IPS DF 6.9 (cell line): ENCODE measurements around the gene ZSCAN29.

Experiments
- DNase-seq: peaks from one replicate; pipeline ENCODE4 v3.0.0-alpha.2; 2013; ENCODE audit warnings: low read depth, low spot score
- H3K27ac ChIP-seq: one replicate; pipeline ENCODE4 v1.5.1; 2013; ENCODE audit warnings: low read length, control low read depth
- H3K27me3 ChIP-seq: 2 replicates; pipeline ENCODE4 v1.6.1; 2013; ENCODE audit warnings: mild to moderate bottlenecking, low read length; ENCODE audit not compliant: control insufficient read depth, insufficient read depth
- H3K36me3 ChIP-seq: 2 replicates; pipeline ENCODE4 v1.6.1; 2013; ENCODE audit warnings: low read length; ENCODE audit not compliant: control insufficient read depth, insufficient read depth
- H3K4me1 ChIP-seq: 2 replicates; pipeline ENCODE4 v1.6.1; 2013; ENCODE audit warnings: low read length; ENCODE audit not compliant: control insufficient read depth, insufficient read depth
- H3K4me3 ChIP-seq: 2 replicates; pipeline ENCODE4 v1.5.1; 2013; ENCODE audit warnings: mild to moderate bottlenecking, low read length
- H3K9me3 ChIP-seq: 2 replicates; pipeline ENCODE4 v1.6.1; 2013; ENCODE audit warnings: low read length, inconsistent platforms; ENCODE audit not compliant: control insufficient read depth, insufficient read depth
- WGBS: extraction: QIAGEN DNeasy Blood & Tissue Kit; methylation state at CpG from one replicate; pipeline ENCODE4 v1.1.7; 2013; ENCODE audit warnings: mixed read lengths, missing lambda C conversion rate; ENCODE audit not compliant: insufficient read length, insufficient coverage; 5-methylcytosine and 5-hydroxymethylcytosine counted together

Gene ZSCAN29

DNA sequence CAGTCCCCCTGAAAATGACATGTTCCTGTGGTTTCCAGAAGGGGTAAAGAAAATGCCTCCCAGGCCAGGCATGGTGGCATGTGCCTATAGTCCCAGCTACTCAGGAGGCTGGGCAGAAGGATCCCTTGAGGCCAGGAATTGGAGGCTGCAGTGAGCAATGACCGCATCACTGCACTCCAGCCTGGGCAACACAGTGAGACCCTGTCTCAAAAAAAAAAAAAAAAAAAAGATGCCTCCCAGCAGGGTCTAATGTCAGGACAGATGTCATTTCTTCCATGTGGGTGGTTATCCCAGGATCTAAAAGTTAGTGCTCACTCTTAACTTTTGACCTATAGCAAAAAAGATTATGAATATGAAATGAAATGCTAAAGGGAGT lies 53.9 kb downstream of the ZSCAN29 start:
- no peaks in the 10 kb centered on the region for H3K36me3 ChIP-seq
- no peak overlapping the region for H3K4me3 ChIP-seq
- H3K4me1 ChIP-seq: no peaks in the 10 kb centered on the region; the same call in 1 of the 2 replicates
- H3K27ac ChIP-seq: no peak overlapping the region
- no CpG with 5 or more reads among the region's 1 CpG for WGBS
- DNase-seq: no peak
- H3K9me3 ChIP-seq: no peaks in the 10 kb centered on the region
- H3K27me3 ChIP-seq: no peaks in the 10 kb centered on the region

DNA sequence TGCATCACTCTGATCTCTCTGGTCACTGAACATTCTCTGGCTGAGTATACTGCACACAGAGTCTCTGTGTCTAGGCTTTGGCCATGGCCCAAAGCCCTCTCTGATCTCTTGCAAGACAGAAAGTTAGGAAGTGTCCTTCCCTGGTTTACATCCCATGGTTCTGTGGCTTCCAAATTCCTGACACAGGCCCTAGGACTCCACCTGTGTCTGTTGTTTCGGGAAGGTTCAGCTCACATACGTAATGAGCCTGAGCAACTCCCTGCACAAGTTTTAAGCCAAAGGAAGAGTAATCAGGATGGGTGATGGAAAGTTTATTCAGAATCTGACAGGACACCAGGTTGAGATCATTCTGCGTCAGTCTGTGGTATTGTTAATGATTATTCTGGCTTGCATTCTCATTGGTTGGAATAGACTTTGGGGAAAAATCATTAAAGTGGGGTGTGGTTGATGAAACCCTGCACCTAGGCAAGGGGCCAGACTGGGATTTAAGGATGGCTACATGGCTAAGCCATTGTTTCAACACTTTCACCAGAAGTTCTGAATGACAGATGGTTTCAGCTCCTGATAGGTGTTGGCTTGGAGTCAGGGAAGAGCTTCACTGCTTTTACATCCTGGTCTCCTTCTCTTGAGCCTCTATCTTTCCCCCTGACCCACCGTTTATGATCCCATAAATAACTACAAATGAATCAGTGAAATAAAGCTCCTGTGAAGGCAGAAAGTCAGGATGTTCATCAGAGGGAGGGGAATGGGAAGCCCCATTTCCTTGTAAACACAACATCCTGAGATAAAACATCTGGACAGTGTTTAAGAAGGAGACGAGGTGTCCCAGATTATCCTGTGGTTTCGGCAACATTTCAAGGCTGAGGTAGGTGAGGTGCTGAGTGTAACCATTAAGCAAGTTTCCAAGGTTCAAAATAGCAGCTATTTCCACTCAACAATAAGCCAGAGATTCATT lies 54.5 kb downstream of the ZSCAN29 start:
- no peak for DNase-seq
- H3K27me3 ChIP-seq: no peaks in the 10 kb centered on the region
- no peaks in the 10 kb centered on the region; the same call in 1 of the 2 replicates for H3K4me1 ChIP-seq
- no peak overlapping the region for H3K4me3 ChIP-seq
- no peak overlapping the region for H3K27ac ChIP-seq
- no peaks in the 10 kb centered on the region for H3K9me3 ChIP-seq
- no peaks in the 10 kb centered on the region for H3K36me3 ChIP-seq
- WGBS: no CpG with 5 or more reads among the region's 6 CpGs

DNA sequence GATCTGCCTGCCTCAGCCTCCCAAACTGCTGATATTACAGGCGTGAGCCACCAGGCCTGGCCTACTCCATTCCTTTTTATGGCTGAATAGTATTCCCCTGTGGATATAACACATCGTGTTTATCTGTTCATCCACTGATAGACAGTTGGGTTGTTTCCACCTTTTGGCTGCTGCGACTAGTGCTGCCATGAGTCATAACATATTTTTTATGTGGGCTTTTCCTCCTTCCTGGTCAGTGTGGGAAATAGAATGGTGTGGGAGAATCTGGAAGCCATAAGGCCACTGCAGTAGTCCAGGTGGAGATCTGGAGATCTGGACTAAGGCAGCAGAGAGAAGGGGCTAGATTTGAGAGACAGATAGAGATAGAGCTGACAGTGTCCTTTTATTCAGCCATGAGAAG lies 56.7 kb downstream of the ZSCAN29 start:
- H3K9me3 ChIP-seq: no peaks in the 10 kb centered on the region
- no CpG with 5 or more reads among the region's 3 CpGs for WGBS
- H3K4me1 ChIP-seq: no peaks in the 10 kb centered on the region; the same call in 1 of the 2 replicates
- no peak overlapping the region for H3K27ac ChIP-seq
- H3K27me3 ChIP-seq: no peaks in the 10 kb centered on the region
- H3K4me3 ChIP-seq: no peak overlapping the region
- no peaks in the 10 kb centered on the region for H3K36me3 ChIP-seq
- no peak for DNase-seq

DNA sequence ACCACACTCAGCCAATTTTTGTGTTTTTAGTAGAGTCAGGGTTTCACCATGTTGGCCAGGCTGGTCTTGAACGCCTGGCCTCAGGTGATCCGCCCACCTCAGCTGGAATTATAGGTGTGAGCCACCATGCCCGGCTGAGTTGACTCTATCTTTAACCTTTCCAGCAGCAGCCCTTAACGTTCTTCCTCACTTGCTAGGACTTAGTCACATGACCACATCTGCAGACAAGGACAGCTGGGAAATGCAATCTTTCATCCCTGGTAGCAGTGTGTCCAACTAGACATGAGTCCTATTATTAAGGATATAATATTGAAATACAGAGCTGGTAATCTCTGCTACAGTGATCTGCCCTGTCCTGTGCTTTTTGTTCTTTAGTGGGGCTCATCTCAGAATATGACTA lies 58.5 kb downstream of the ZSCAN29 start:
- no peaks in the 10 kb centered on the region for H3K36me3 ChIP-seq
- H3K9me3 ChIP-seq: no peaks in the 10 kb centered on the region
- WGBS: no CpG with 5 or more reads among the region's 4 CpGs
- H3K4me3 ChIP-seq: no peak overlapping the region
- no peaks in the 10 kb centered on the region for H3K27me3 ChIP-seq
- no peaks in the 10 kb centered on the region; the same call in 1 of the 2 replicates for H3K4me1 ChIP-seq
- H3K27ac ChIP-seq: no peak overlapping the region
- no peak for DNase-seq
